H1 (cell line): ENCODE data around the gene NNMT. TPM values are rescaled to one million over a fixed set of nuclear protein-coding genes. Genes with fewer than 3 reads are reported as not detected.

Experiments used
- CTCF ChIA-PET: fragments of 300-600 bp; sonication (Branson Sonifier 250); formaldehyde crosslinking; loops from one replicate; lab custom pipeline; 2021; ENCODE audit not compliant: partially characterized antibody; lab: Charles Lee
- POLR2A ChIA-PET: fragments of 300-600 bp; sonication (Branson Sonifier 250); formaldehyde crosslinking; loops from one replicate; lab custom pipeline; 2021; ENCODE audit warnings: inconsistent platforms; ENCODE audit not compliant: partially characterized antibody; lab: Charles Lee
- DNase-seq, 2 experiments: peaks; one replicate each; pipeline versions ENCODE4 v3.0.0 to v3.0.0-alpha.2; 2010 to 2022; ENCODE audit warnings: low spot score in 2 of 2, low read depth in 1 of 2, mixed read lengths in 1 of 2
- FAIRE-seq: peaks from 2 replicates; lab custom pipeline; 2011; peaks lifted over from hg19 to GRCh38; lab: Jason Lieb, UNC
- H2AFZ ChIP-seq: 2 replicates; pipeline ENCODE4 v1.8.1; 2012; ENCODE audit warnings: low read length, inconsistent platforms
- H2AK5ac ChIP-seq: 2 replicates; pipeline ENCODE4 v1.6.1; 2013; ENCODE audit warnings: low read depth, low read length
- H2BK120ac ChIP-seq: replicated peaks from 2 replicates; pipeline ENCODE3; 2013; ENCODE audit warnings: low read depth, low read length, inconsistent platforms
- H2BK12ac ChIP-seq: 2 replicates; pipeline ENCODE4 v1.6.1; 2013; ENCODE audit warnings: low read depth, low read length
- H2BK15ac ChIP-seq: 2 replicates; pipeline ENCODE4 v1.6.1; 2013; ENCODE audit warnings: low read length
- H2BK20ac ChIP-seq: 2 replicates; pipeline ENCODE4 v1.6.1; 2013; ENCODE audit warnings: low read length
- H2BK5ac ChIP-seq: 2 replicates; pipeline ENCODE4 v1.6.1; 2013; ENCODE audit warnings: low read depth, low read length
- H3K14ac ChIP-seq: 2 replicates; pipeline ENCODE4 v1.6.1; 2013; ENCODE audit warnings: inconsistent platforms; ENCODE audit not compliant: insufficient read length
- H3K18ac ChIP-seq: 2 replicates; pipeline ENCODE4 v1.6.1; 2013; ENCODE audit warnings: low read length; ENCODE audit errors: extremely low read depth
- H3K23ac ChIP-seq: 2 replicates; pipeline ENCODE4 v1.6.1; 2013; ENCODE audit warnings: inconsistent platforms; ENCODE audit not compliant: insufficient read length
- H3K23me2 ChIP-seq: 2 replicates; pipeline ENCODE4 v1.6.1; 2013; ENCODE audit warnings: low read depth, low read length
- H3K27ac ChIP-seq: 2 replicates; pipeline ENCODE4 v1.6.1; 2011; ENCODE audit warnings: low read depth, low read length, inconsistent platforms
- H3K27me3 ChIP-seq, 4 experiments: replicated peaks in 1 of 4; 1 replicate in 1 of 4; 2 replicates in 3 of 4; pipeline versions ENCODE4 v1.6.1 to v1.8.1; 2011 to 2013; ENCODE audit warnings: low read length in 3 of 4, mild to moderate bottlenecking in 3 of 4, inconsistent platforms in 2 of 4, mixed read lengths in 2 of 4, moderate library complexity in 1 of 4; ENCODE audit not compliant: control insufficient read depth in 3 of 4, insufficient read depth in 3 of 4; ENCODE audit errors: extremely low read depth in 1 of 4
- H3K36me3 ChIP-seq, 4 experiments: 2 replicates each; pipeline versions ENCODE4 v1.6.1 to v1.8.1; 2011 to 2013; ENCODE audit warnings: mild to moderate bottlenecking in 4 of 4, low read length in 3 of 4, moderate library complexity in 2 of 4, control low read depth in 1 of 4, inconsistent platforms in 1 of 4; ENCODE audit not compliant: insufficient read depth in 4 of 4, control insufficient read depth in 2 of 4
- H3K4ac ChIP-seq: replicated peaks from 2 replicates; pipeline ENCODE3; 2013; ENCODE audit warnings: low read length, low read depth, mixed read lengths, inconsistent platforms; ENCODE audit not compliant: insufficient read length
- H3K4me1 ChIP-seq, 4 experiments: replicated peaks in 1 of 4; 1 replicate in 1 of 4; 2 replicates in 3 of 4; pipeline versions ENCODE4 v1.6.1 to v1.8.1; 2011 to 2013; ENCODE audit warnings: low read length in 3 of 4, inconsistent platforms in 2 of 4, mixed read lengths in 1 of 4; ENCODE audit not compliant: insufficient read depth in 4 of 4, control insufficient read depth in 3 of 4
- H3K4me2 ChIP-seq, 2 experiments: 2 replicates each; pipeline versions ENCODE4 v1.6.1 to v1.8.1; 2011 to 2013; ENCODE audit warnings: low read depth in 2 of 2, low read length in 2 of 2, control low read depth in 1 of 2, inconsistent platforms in 1 of 2, mild to moderate bottlenecking in 1 of 2; ENCODE audit not compliant: insufficient read depth in 1 of 2
- H3K4me3 ChIP-seq, 4 experiments: fragments of 200-600, 300-600 bp in 1 of 4; sonication (generic), shearing (Covaris generic), sonication (Bioruptor Twin) in 1 of 4; 2 replicates each; pipeline versions ENCODE4 v1.5.1 to v1.8.1; 2011 to 2016; ENCODE audit warnings: low read length in 4 of 4, low read depth in 3 of 4, control low read depth in 2 of 4, inconsistent platforms in 2 of 4, mild to moderate bottlenecking in 2 of 4, mixed read lengths in 1 of 4, moderate library complexity in 1 of 4; ENCODE audit not compliant: insufficient read depth in 2 of 4; ENCODE audit errors: extremely low read depth in 1 of 4
- H3K56ac ChIP-seq: replicated peaks from 2 replicates; pipeline ENCODE3; 2013; ENCODE audit warnings: low read depth, mild to moderate bottlenecking, mixed read lengths, low read length, inconsistent platforms; ENCODE audit not compliant: insufficient read length
- H3K79me1 ChIP-seq: 2 replicates; pipeline ENCODE4 v1.6.1; 2013; ENCODE audit warnings: low read depth, low read length, control low read depth
- H3K79me2 ChIP-seq, 2 experiments: 2 replicates each; pipeline versions ENCODE4 v1.6.1 to v1.8.1; 2012 to 2013; ENCODE audit warnings: low read length in 2 of 2, mild to moderate bottlenecking in 2 of 2, inconsistent platforms in 1 of 2; ENCODE audit not compliant: insufficient read depth in 2 of 2, control insufficient read depth in 1 of 2
- H3K9ac ChIP-seq, 4 experiments: replicated peaks in 1 of 4; 1 replicate in 1 of 4; 2 replicates in 3 of 4; pipeline versions ENCODE4 v1.6.1 to v1.8.1; 2011 to 2013; ENCODE audit warnings: low read depth in 3 of 4, low read length in 3 of 4, control low read depth in 2 of 4, mild to moderate bottlenecking in 2 of 4, moderate library complexity in 2 of 4, inconsistent platforms in 1 of 4; ENCODE audit errors: extremely low read depth in 1 of 4
- H3K9me3 ChIP-seq, 2 experiments: 2 replicates each; pipeline versions ENCODE4 v1.6.1 to v1.8.1; 2012 to 2013; ENCODE audit warnings: mild to moderate bottlenecking in 2 of 2, moderate library complexity in 2 of 2, control low read depth in 1 of 2, inconsistent platforms in 1 of 2, low read depth in 1 of 2, low read length in 1 of 2, mixed read lengths in 1 of 2; ENCODE audit not compliant: insufficient read depth in 2 of 2
- H4K20me1 ChIP-seq, 2 experiments: replicated peaks in 1 of 2; 2 replicates each; pipeline versions ENCODE3 to v1.8.1; 2011 to 2013; ENCODE audit warnings: inconsistent platforms in 2 of 2, low read length in 2 of 2, mild to moderate bottlenecking in 1 of 2; ENCODE audit not compliant: insufficient read depth in 2 of 2, control insufficient read depth in 1 of 2
- H4K5ac ChIP-seq: 2 replicates; pipeline ENCODE4 v1.6.1; 2013; ENCODE audit warnings: low read length, low read depth, mixed read lengths, inconsistent platforms; ENCODE audit not compliant: insufficient read length
- H4K8ac ChIP-seq: 2 replicates; pipeline ENCODE4 v1.8.0; 2013; ENCODE audit warnings: mild to moderate bottlenecking, moderate library complexity, low read length, inconsistent platforms; ENCODE audit not compliant: insufficient read depth; ENCODE audit errors: extremely low read depth
- H4K91ac ChIP-seq: replicated peaks from 2 replicates; pipeline ENCODE3; 2013; ENCODE audit warnings: low read length, mixed read lengths, inconsistent platforms; ENCODE audit not compliant: insufficient read length
- CHD1 ChIP-seq: IDR thresholded peaks from 2 replicates; pipeline ENCODE4 v1.6.1; 2012; ENCODE audit warnings: low read depth, low read length, improper control_type of control experiment
- CHD2 ChIP-seq: IDR thresholded peaks from 2 replicates; pipeline ENCODE4 v1.6.1; 2012; ENCODE audit warnings: low read length, improper control_type of control experiment
- EZH2 ChIP-seq: fragments of 200-600 bp; sonication (generic); IDR thresholded peaks from 2 replicates; pipeline ENCODE4 v1.7.1; 2012; ENCODE audit warnings: low read depth, mild to moderate bottlenecking, moderate library complexity, low read length, inconsistent platforms; ENCODE audit not compliant: severe bottlenecking
- FOSL1 ChIP-seq: IDR thresholded peaks from 2 replicates; pipeline ENCODE4 v1.6.1; 2011; ENCODE audit warnings: mild to moderate bottlenecking, low read depth, low read length, moderate library complexity; ENCODE audit not compliant: insufficient read depth
- HDAC6 ChIP-seq: IDR thresholded peaks from one replicate; pipeline ENCODE4 v1.7.1; 2012; ENCODE audit warnings: low read depth, mild to moderate bottlenecking, inconsistent platforms, low read length, moderate library complexity
- JUND ChIP-seq: IDR thresholded peaks from 2 replicates; pipeline ENCODE4 v1.6.1; 2011; ENCODE audit warnings: mild to moderate bottlenecking, improper control_type of control experiment, low read length
- MAFK ChIP-seq: IDR thresholded peaks from 2 replicates; pipeline ENCODE4 v1.6.1; 2012; ENCODE audit warnings: low read depth, mild to moderate bottlenecking, improper control_type of control experiment, low read length
- RBBP5 ChIP-seq: IDR thresholded peaks from 2 replicates; pipeline ENCODE4 v1.7.1; 2012; ENCODE audit warnings: low read depth, mild to moderate bottlenecking, inconsistent platforms, low read length, moderate library complexity, borderline replicate concordance
- SIN3A ChIP-seq, 2 experiments: IDR thresholded peaks in 1 of 2; conservative IDR thresholded peaks in 1 of 2; 2 replicates each; pipeline ENCODE4 v1.6.1; 2011 to 2012; ENCODE audit warnings: low read length in 2 of 2, improper control_type of control experiment in 1 of 2, low read depth in 1 of 2, mild to moderate bottlenecking in 1 of 2
- SP4 ChIP-seq: IDR thresholded peaks from 2 replicates; pipeline ENCODE4 v1.6.1; 2012; ENCODE audit warnings: low read length, inconsistent platforms
- YY1 ChIP-seq: IDR thresholded peaks from 2 replicates; pipeline ENCODE4 v1.6.1; 2011; ENCODE audit warnings: low read depth, mild to moderate bottlenecking, low read length
- ZNF274 ChIP-seq: IDR thresholded peaks from 2 replicates; pipeline ENCODE4 v1.7.0; 2012; ENCODE audit warnings: low read length, borderline replicate concordance; ENCODE audit errors: extremely low read depth
- WGBS, 2 experiments: shearing (Covaris generic) in 1 of 2; methylation state at CpG; one replicate each; pipeline versions ENCODE4 v1.1.6 to v1.1.7; 2013 to 2015; ENCODE audit warnings: low lambda C conversion rate in 2 of 2, mixed read lengths in 2 of 2, inconsistent platforms in 1 of 2, low coverage in 1 of 2, missing lambda C conversion rate in 1 of 2; ENCODE audit not compliant: insufficient replicate concordance in 2 of 2, insufficient coverage in 1 of 2, insufficient read length in 1 of 2; ENCODE audit errors: extremely low coverage in 1 of 2, missing lambda C conversion rate in 1 of 2; 5-methylcytosine and 5-hydroxymethylcytosine counted together
- polyA plus RNA-seq, 7 experiments: library from polyadenylated mRNA; depleted of rRNA in 3 of 7; stranded (reverse) in 5 of 7; unstranded in 2 of 7; fragments of >200 nt in 5 of 7; fragments of 200-250 nt in 2 of 7; gene quantifications; 1 replicate in 5 of 7; 2 replicates in 1 of 7; 4 replicates in 1 of 7; pipeline versions ENCODE4 v1.2.1 to v1.2.3, GENCODE V29; 2011 to 2013; ENCODE audit warnings: missing spikeins in 2 of 7, mixed read lengths in 2 of 7
- total RNA-seq: library from RNA; stranded (reverse); fragmentation: NEBNext Ultra II Directional; extraction: Animal tissue kit (Norgen Biotek cat#: 25700); gene quantifications from 2 replicates; pipeline ENCODE4 v1.2.1, GENCODE V29; 2021
- TF ChIP-seq, protein P1 (sequence below): IDR thresholded peaks from 2 replicates; pipeline ENCODE4 v1.6.1; 2011; ENCODE audit warnings: low read depth, mild to moderate bottlenecking, low read length; ENCODE audit not compliant: insufficient read depth

Gene NNMT
- total and polyA plus RNA-seq, 2 of the 8 experiments (the other 6 are each of a cell fraction or from before 2014, with no cell fraction given), result not detected

DNA sequence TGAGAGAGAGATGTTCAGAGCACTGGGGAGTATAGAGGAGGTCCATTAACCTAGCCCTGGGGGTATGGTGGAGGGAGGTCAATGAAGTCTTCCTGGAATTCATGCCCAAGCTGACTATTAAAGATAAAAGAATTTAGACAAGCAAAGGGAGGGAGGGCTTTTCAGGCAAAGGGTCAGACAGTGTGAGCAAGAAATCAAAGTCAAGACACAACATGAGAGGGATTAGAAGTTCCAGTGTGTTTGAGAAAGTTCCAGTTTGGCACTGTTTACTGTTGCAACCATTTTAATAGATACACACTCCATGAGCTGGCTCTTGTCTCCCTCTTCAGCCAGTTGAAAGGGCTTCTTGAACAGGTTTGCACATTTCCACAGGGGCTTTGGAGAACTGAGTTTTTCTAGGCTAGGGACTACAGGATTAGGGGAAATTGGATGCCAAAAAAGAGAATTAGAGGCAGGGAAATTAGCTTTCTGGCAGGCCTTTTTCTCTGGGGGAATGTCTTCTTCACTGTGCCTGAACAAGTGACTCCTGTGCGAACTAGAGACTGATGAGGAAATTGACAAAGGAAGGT lies 14.7 kb upstream of the NNMT start:
- no peak overlapping the region for H2BK20ac ChIP-seq
- H4K20me1 ChIP-seq, result no peaks in the 10 kb centered on the region
- DNase-seq (no peak), FAIRE-seq (no peak)
- no peak overlapping the region for H3K9ac ChIP-seq
- H3K23me2 ChIP-seq, result no peaks in the 10 kb centered on the region
- CTCF ChIA-PET, result interaction anchor here (0.6 to 12.4 kb wide), 26 partner anchors 9 to 967 kb away, joined by 3 to 123 read pairs (median 3); no protein-coding TSS in a partner anchor
- H3K27me3 ChIP-seq, result no peaks in the 10 kb centered on the region
- H2AK5ac ChIP-seq, result no peak overlapping the region
- H3K56ac ChIP-seq, result no peak overlapping the region
- H2BK120ac ChIP-seq, result no peak overlapping the region
- POLR2A ChIA-PET, result interaction anchor here (0.9 to 1.5 kb wide), 2 partner anchors 8 to 199 kb away, joined by 3 read pairs; no protein-coding TSS in a partner anchor
- H4K91ac ChIP-seq, result no peak overlapping the region
- no peak overlapping the region for H3K4ac ChIP-seq
- H3K18ac ChIP-seq, result no peak overlapping the region
- no peak overlapping the region for H3K27ac ChIP-seq
- no peak overlapping the region for H4K8ac ChIP-seq
- H4K5ac ChIP-seq, result no peak overlapping the region
- no peak overlapping the region for H3K4me3 ChIP-seq
- no peak overlapping the region for H2BK15ac ChIP-seq
- H3K36me3 ChIP-seq, result no peaks in the 10 kb centered on the region
- no peaks in the 10 kb centered on the region for H3K79me2 ChIP-seq
- no peaks in the 10 kb centered on the region for H3K79me1 ChIP-seq
- no peaks in the 10 kb centered on the region for H3K9me3 ChIP-seq
- peaks cover 0 to 4% (median 0%) of the 10 kb centered on the region in 4 experiments; a peak in 2 of 7 replicates for H3K4me1 ChIP-seq
- H2BK12ac ChIP-seq, result no peak overlapping the region; the same call in 1 of the 2 replicates
- 0 out of 2 replicates have a peak overlapping the region, but pooled peaks have one; percentile 50 for H2AFZ ChIP-seq
- H3K14ac ChIP-seq, result no peak overlapping the region
- H2BK5ac ChIP-seq, result no peak overlapping the region
- H3K4me2 ChIP-seq, result no peak overlapping the region
- 100% methylated on average over 1 of the region's 1 CpG; no CpG with 5 or more reads in 1 of the 2 experiments for WGBS, 2 experiments
- no peak overlapping the region for H3K23ac ChIP-seq
- TF ChIP-seq FOSL1 (no peak), SP4 (no peak), JUND (no peak), MAFK (no peak), RBBP5 (no peak), CHD1 (no peak), CHD2 (no peak), YY1 (no peak), EZH2 (no peak), ZNF274 (no peak), HDAC6 (no peak), SIN3A (conservative IDR thresholded peaks at IDR 0.05 in 1 of 2, IDR thresholded peaks at IDR 0.05 in 1 of 2; ENCODE audit: low read depth in 1 of 2, low read length in 2 of 2) (no peak)
- TF ChIP-seq, protein P1, sequence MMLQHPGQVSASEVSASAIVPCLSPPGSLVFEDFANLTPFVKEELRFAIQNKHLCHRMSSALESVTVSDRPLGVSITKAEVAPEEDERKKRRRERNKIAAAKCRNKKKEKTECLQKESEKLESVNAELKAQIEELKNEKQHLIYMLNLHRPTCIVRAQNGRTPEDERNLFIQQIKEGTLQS, result no peak
